Measurements from ENCODE around the gene CROCC. TPM values are rescaled to one million over a fixed set of nuclear protein-coding genes. Genes with fewer than 3 reads are reported as not detected.

Gene CROCC
- total RNA-seq, 1 experiment from 2014 or later, result 5.0 TPM

- DNase-seq (ENCODE audit: low spot score), result peak; percentile 91
These were observed 91.2 kb downstream of the CROCC start for GRCh38 chr1:17012775-17013490.

GRCh38 chr1:17013491-17014320 lies 92.0 kb downstream of the CROCC start:
- peak; percentile 66 for DNase-seq (ENCODE audit: low spot score)

GRCh38 chr1:17014671-17015567 lies 93.2 kb downstream of the CROCC start:
- DNase-seq (ENCODE audit: low spot score), result no peak

- peak; percentile 74 for DNase-seq (ENCODE audit: low spot score)
These were observed 94.6 kb downstream of the CROCC start for GRCh38 chr1:17016317-17016661.

GRCh38 chr1:17017435-17017834 lies 95.7 kb downstream of the CROCC start:
- no peak for DNase-seq (ENCODE audit: low spot score)

GRCh38 chr1:17018849-17019248 lies 97.1 kb downstream of the CROCC start:
- no peak for DNase-seq (ENCODE audit: low spot score)

GRCh38 chr1:17020502-17020901 lies 98.8 kb downstream of the CROCC start:
- no peak for DNase-seq (ENCODE audit: low spot score)

GRCh38 chr1:17021896-17022295 lies 100.2 kb downstream of the CROCC start:
- no peak for DNase-seq (ENCODE audit: low spot score)

Other genes starting within 250 kb of the CROCC start
- gene RNU1-4, start 181.4 kb upstream of the CROCC start, total RNA-seq (2014; rRNA removed; shearing (Covaris generic)), result under 0.01 and 255 TPM in 2 replicates
- gene RNU1-2, start 26.0 kb upstream of the CROCC start, total RNA-seq (2014; rRNA removed; shearing (Covaris generic)), result under 0.01 and 255 TPM in 2 replicates
- 0.41 TPM in 1 of 2 replicates, not detected in the other for gene MFAP2, start 58.7 kb downstream of the CROCC start, total RNA-seq (2014; rRNA removed; shearing (Covaris generic))
- gene ATP13A2, start 90.0 kb downstream of the CROCC start, total RNA-seq (2014; rRNA removed; shearing (Covaris generic)), result 39.9 and 57.7 TPM in 2 replicates
- gene SDHB, start 132.1 kb downstream of the CROCC start, total RNA-seq (2014; rRNA removed; shearing (Covaris generic)), result 186 and 241 TPM in 2 replicates
- gene PADI2, start 197.5 kb downstream of the CROCC start, total RNA-seq (2014; rRNA removed; shearing (Covaris generic)), result 0.31 TPM in 1 of 2 replicates, not detected in the other